ENCODE results near the gene MYO9B. TPM values are rescaled to one million over a fixed set of nuclear protein-coding genes. Genes with fewer than 3 reads are reported as not detected.
A peak's percentile ranks its signal among the peaks of the same experiment; 100 is the strongest.

MYO9B gene
- total RNA-seq, 1 experiment from 2014 or later: 68.3 TPM

GRCh38 chr19:17216058-17216670 lies 140.6 kb downstream of the MYO9B start:
- Histone ChIP-seq H3K4me2 (ENCODE audit: low read length) (peak overlapping the region; percentile 99), H3K36me3 (ENCODE audit: low read depth, low read length) (0 out of 2 replicates have a peak, but pooled peaks cover 7% of the 10 kb centered on the region), H3K4me1 (ENCODE audit: insufficient read depth, low read length) (peaks cover 21% of the 10 kb centered on the region), H3K4me3 (ENCODE audit: low read length) (peak overlapping the region; percentile 88), H3K9me3 (ENCODE audit: low read length) (no peaks in the 10 kb centered on the region), H3K27ac (ENCODE audit: low read length) (no peak overlapping the region), H2AFZ (ENCODE audit: low read length) (peak overlapping the region; percentile 55), H3K9ac (ENCODE audit: low read length) (peak overlapping the region; percentile 97), H3K9me2 (replicated peaks; ENCODE audit: low read length) (no peaks in the 10 kb centered on the region), H3K27me3 (ENCODE audit: low read length) (no peaks in the 10 kb centered on the region), H3F3A (ENCODE audit: low read length, unreplicated experiment) (no peaks in the 10 kb centered on the region), H3K79me2 (ENCODE audit: low read length) (peaks cover 7% of the 10 kb centered on the region), H4K20me1 (ENCODE audit: low read length) (no peaks in the 10 kb centered on the region)
- no peak for DNase-seq
- no peak for ATAC-seq
- ChIA-PET POLR2A (ENCODE audit: unreplicated experiment) (interaction anchor here (0.6 to 1.6 kb wide), 2 partner anchors 51 to 757 kb away, joined by 3 to 9 read pairs; partner anchors contain the start of gene BABAM1), CTCF (interaction anchor here (1.2 kb wide), 1 partner anchor 10 kb away, joined by 5 read pairs; the partner anchor contains the start of gene OCEL1)
- BruUV-seq (replicated peaks): TSS peak; percentile 67
- TF ChIP-seq EZH2 (IDR thresholded peaks at IDR 0.05; ENCODE audit: low read length, unreplicated experiment) (no peak), CTCF (conservative IDR thresholded peaks at IDR 0.05; ENCODE audit: low read depth, low read length) (no peak), EZH2phosphoT487 (IDR thresholded peaks at IDR 0.05; ENCODE audit: borderline replicate concordance, low read length) (no peak)
- intact Hi-C loops (cut with micrococcal nuclease): no loop called here

GRCh38 chr19:17219286-17219685 lies 143.7 kb downstream of the MYO9B start:
- Histone ChIP-seq H3K4me2 (ENCODE audit: low read length) (no peak overlapping the region), H3K9ac (ENCODE audit: low read length) (no peak overlapping the region), H3K9me2 (replicated peaks; ENCODE audit: low read length) (no peaks in the 10 kb centered on the region), H3K9me3 (ENCODE audit: low read length) (no peaks in the 10 kb centered on the region), H3F3A (ENCODE audit: low read length, unreplicated experiment) (no peaks in the 10 kb centered on the region), H3K27me3 (ENCODE audit: low read length) (no peaks in the 10 kb centered on the region), H2AFZ (ENCODE audit: low read length) (no peak overlapping the region), H4K20me1 (ENCODE audit: low read length) (no peaks in the 10 kb centered on the region), H3K79me2 (ENCODE audit: low read length) (peaks cover 7% of the 10 kb centered on the region), H3K4me3 (ENCODE audit: low read length) (no peak overlapping the region), H3K36me3 (ENCODE audit: low read depth, low read length) (no peaks in the 10 kb centered on the region), H3K27ac (ENCODE audit: low read length) (no peak overlapping the region), H3K4me1 (ENCODE audit: insufficient read depth, low read length) (peaks cover 21% of the 10 kb centered on the region)
- TF ChIP-seq EZH2phosphoT487 (IDR thresholded peaks at IDR 0.05; ENCODE audit: borderline replicate concordance, low read length) (no peak), CTCF (conservative IDR thresholded peaks at IDR 0.05; ENCODE audit: low read depth, low read length) (no peak), EZH2 (IDR thresholded peaks at IDR 0.05; ENCODE audit: low read length, unreplicated experiment) (no peak)
- ChIA-PET CTCF (no interaction called here), POLR2A (ENCODE audit: unreplicated experiment) (no interaction called here)
- ATAC-seq: no peak
- no peak for DNase-seq
- no TSS peak for BruUV-seq (replicated peaks)
- intact Hi-C loops (cut with micrococcal nuclease): no loop called here

GRCh38 chr19:17220207-17220758 lies 144.7 kb downstream of the MYO9B start:
- intact Hi-C loops (cut with micrococcal nuclease): no loop called here
- Histone ChIP-seq H3K4me3 (ENCODE audit: low read length) (no peak overlapping the region), H3K9me3 (ENCODE audit: low read length) (no peaks in the 10 kb centered on the region), H3F3A (ENCODE audit: low read length, unreplicated experiment) (no peaks in the 10 kb centered on the region), H4K20me1 (ENCODE audit: low read length) (no peaks in the 10 kb centered on the region), H3K9me2 (replicated peaks; ENCODE audit: low read length) (no peaks in the 10 kb centered on the region), H3K27ac (ENCODE audit: low read length) (no peak overlapping the region), H3K9ac (ENCODE audit: low read length) (no peak overlapping the region), H3K27me3 (ENCODE audit: low read length) (no peaks in the 10 kb centered on the region), H3K4me1 (ENCODE audit: insufficient read depth, low read length) (peaks cover 14% of the 10 kb centered on the region; the same call in 1 of the 2 replicates), H3K36me3 (ENCODE audit: low read depth, low read length) (no peaks in the 10 kb centered on the region), H2AFZ (ENCODE audit: low read length) (no peak overlapping the region), H3K79me2 (ENCODE audit: low read length) (peaks cover 7% of the 10 kb centered on the region), H3K4me2 (ENCODE audit: low read length) (no peak overlapping the region)
- no peak for TF ChIP-seq EZH2 (IDR thresholded peaks at IDR 0.05; ENCODE audit: low read length, unreplicated experiment)
- TF ChIP-seq CTCF (conservative IDR thresholded peaks at IDR 0.05; ENCODE audit: low read depth, low read length): no peak
- TF ChIP-seq EZH2phosphoT487 (IDR thresholded peaks at IDR 0.05; ENCODE audit: borderline replicate concordance, low read length): no peak
- ChIA-PET POLR2A (ENCODE audit: unreplicated experiment) (no interaction called here), CTCF (no interaction called here)
- BruUV-seq (replicated peaks): no TSS peak
- ATAC-seq (peak; percentile 44), DNase-seq (peak; percentile 47)
